SH-SY5Y (cell line): ENCODE data around the gene MET.

Source experiments
- GATA2 ChIP-seq: IDR thresholded peaks from 2 replicates; pipeline ENCODE4 v1.6.1; 2011; ENCODE audit warnings: mild to moderate bottlenecking, low read depth, low read length
- GATA3 ChIP-seq: IDR thresholded peaks from 2 replicates; pipeline ENCODE4 v1.6.1; 2011; ENCODE audit warnings: low read depth, mild to moderate bottlenecking, low read length, moderate library complexity

DNA sequence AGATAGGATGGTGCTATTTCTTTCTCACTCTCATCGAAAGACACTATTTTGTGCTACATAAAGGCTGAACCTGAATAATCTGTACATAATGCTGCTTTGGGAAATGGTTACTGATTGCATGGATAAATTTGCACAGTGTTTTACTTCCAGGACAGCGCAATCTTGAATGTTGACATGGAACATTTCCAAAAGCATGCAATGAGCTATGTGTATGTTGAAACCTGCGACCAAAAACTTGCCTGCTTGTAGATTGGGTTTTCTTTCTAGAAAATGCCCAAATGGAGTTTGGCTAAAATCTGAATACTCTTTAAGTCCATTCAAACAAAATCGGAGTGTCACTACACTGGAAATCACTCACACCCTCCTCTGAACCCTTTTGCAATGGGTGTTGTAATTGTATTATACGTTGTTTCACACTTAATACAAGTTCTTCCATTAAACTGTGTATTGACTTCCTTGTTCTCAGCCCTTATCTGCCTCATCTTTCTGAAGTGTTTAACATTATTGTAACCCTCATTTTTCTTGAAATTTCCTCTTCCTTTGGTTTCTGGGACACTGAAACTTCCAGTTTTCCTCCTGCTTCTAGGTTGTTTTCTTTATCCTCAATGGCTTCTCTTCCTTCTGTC, 116.7 kb downstream of the MET start:
- TF ChIP-seq GATA2, result no peak
- TF ChIP-seq GATA3, result no peak
